ENCODE data around the gene SLC34A2. TPM values are rescaled to one million over a fixed set of nuclear protein-coding genes. Genes with fewer than 3 reads are reported as not detected.

The SLC34A2 gene
- total RNA-seq, 1 donor: not detected

DNA sequence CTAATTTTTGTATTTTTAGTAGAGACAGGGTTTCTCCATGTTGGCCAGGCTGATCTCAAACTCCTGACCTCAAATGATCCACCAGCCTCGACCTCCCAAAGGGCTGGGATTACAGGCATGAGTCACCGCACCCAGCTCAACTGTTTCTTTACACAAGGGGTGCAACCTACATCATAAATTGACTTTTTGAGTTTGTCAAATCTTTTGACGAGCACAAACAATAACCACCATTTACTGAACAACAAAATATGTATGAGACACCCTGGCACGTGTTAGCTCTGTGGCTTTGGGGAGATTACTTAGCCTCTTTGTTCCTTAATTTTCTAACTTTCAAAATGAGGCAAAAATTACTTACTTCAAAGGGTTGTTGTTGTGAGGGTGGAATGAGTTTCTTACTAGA is 23.5 kb upstream of the SLC34A2 start:
- H2AFZ ChIP-seq (ENCODE audit: low read length): no peak overlapping the region
- no peaks in the 10 kb centered on the region for H3K36me3 ChIP-seq (ENCODE audit: insufficient read depth, low read length)
- no peaks in the 10 kb centered on the region for H3K4me1 ChIP-seq (ENCODE audit: insufficient read depth, low read length)
- H3K79me2 ChIP-seq (ENCODE audit: insufficient read depth, low read length): no peaks in the 10 kb centered on the region
- DNase-seq (ENCODE audit: insufficient read length, low spot score, missing footprints): no peak
- TF ChIP-seq, protein P1, sequence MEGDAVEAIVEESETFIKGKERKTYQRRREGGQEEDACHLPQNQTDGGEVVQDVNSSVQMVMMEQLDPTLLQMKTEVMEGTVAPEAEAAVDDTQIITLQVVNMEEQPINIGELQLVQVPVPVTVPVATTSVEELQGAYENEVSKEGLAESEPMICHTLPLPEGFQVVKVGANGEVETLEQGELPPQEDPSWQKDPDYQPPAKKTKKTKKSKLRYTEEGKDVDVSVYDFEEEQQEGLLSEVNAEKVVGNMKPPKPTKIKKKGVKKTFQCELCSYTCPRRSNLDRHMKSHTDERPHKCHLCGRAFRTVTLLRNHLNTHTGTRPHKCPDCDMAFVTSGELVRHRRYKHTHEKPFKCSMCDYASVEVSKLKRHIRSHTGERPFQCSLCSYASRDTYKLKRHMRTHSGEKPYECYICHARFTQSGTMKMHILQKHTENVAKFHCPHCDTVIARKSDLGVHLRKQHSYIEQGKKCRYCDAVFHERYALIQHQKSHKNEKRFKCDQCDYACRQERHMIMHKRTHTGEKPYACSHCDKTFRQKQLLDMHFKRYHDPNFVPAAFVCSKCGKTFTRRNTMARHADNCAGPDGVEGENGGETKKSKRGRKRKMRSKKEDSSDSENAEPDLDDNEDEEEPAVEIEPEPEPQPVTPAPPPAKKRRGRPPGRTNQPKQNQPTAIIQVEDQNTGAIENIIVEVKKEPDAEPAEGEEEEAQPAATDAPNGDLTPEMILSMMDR (IDR thresholded peaks at IDR 0.05; ENCODE audit: extremely low read depth, low read depth, low read length): no peak
- H3K27me3 ChIP-seq (ENCODE audit: insufficient read depth, low read length): no peaks in the 10 kb centered on the region
- H3K9me3 ChIP-seq (ENCODE audit: low read depth, low read length): no peaks in the 10 kb centered on the region
- no peak overlapping the region for H3K4me2 ChIP-seq (ENCODE audit: insufficient read depth, low read length)
- H3K27ac ChIP-seq (ENCODE audit: low read depth, low read length): no peak overlapping the region
- H3K4me3 ChIP-seq (ENCODE audit: insufficient read depth, low read length): no peak overlapping the region
- no peaks in the 10 kb centered on the region for H4K20me1 ChIP-seq (ENCODE audit: insufficient read depth, low read length)

DNA sequence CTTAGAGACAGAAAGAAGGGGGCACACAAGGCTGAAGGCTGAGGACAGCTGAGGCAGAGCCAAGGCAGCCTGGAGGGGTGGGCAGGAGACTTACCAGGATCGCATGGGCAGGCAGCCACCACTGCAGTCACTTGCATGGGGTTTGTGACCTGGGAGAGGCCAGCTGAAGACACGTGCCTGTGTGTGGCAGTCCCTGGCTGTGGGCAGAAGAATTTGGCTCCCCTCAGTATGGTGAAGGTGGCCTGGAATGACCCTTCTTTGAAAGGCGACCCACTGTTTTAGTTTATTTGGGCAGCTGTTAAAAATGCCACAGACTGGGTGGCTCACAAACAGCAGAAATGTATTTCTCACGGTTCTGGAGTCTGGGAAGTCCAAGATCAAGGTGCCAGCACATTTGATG is 22.1 kb upstream of the SLC34A2 start:
- Histone ChIP-seq H3K79me2 (ENCODE audit: insufficient read depth, low read length) (no peaks in the 10 kb centered on the region), H3K36me3 (ENCODE audit: insufficient read depth, low read length) (no peaks in the 10 kb centered on the region), H3K9me3 (ENCODE audit: low read depth, low read length) (no peaks in the 10 kb centered on the region), H3K4me3 (ENCODE audit: insufficient read depth, low read length) (no peak overlapping the region), H3K4me1 (ENCODE audit: insufficient read depth, low read length) (no peaks in the 10 kb centered on the region), H3K27me3 (ENCODE audit: insufficient read depth, low read length) (no peaks in the 10 kb centered on the region), H2AFZ (ENCODE audit: low read length) (no peak overlapping the region), H3K4me2 (ENCODE audit: insufficient read depth, low read length) (no peak overlapping the region), H4K20me1 (ENCODE audit: insufficient read depth, low read length) (no peaks in the 10 kb centered on the region), H3K27ac (ENCODE audit: low read depth, low read length) (no peak overlapping the region)
- TF ChIP-seq, protein P1 (IDR thresholded peaks at IDR 0.05; ENCODE audit: extremely low read depth, low read depth, low read length): no peak
- no peak for DNase-seq (ENCODE audit: insufficient read length, low spot score, missing footprints)

DNA sequence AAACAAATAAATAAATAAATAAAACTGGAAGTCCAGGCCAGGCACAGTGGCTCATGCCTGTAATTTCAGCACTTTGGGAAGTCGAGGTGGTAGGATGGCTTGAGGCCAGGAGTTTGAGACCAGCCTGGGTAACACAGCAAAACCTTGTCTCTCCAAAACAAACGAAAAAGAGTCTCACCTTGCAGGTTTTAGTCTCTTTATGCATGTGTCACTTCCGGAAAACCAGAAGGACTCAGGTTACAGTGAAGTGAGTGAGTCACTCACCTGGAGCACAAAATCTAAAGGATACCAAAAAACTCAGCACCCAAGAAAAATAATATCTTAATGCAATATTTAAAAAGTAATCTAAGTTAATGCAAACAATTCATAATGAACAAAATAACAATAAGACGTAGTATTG is 20.1 kb upstream of the SLC34A2 start:
- Histone ChIP-seq H3K27ac (ENCODE audit: low read depth, low read length) (no peak overlapping the region), H3K27me3 (ENCODE audit: insufficient read depth, low read length) (no peaks in the 10 kb centered on the region), H3K9me3 (ENCODE audit: low read depth, low read length) (no peaks in the 10 kb centered on the region), H3K4me3 (ENCODE audit: insufficient read depth, low read length) (no peak overlapping the region), H3K4me1 (ENCODE audit: insufficient read depth, low read length) (no peaks in the 10 kb centered on the region), H3K36me3 (ENCODE audit: insufficient read depth, low read length) (no peaks in the 10 kb centered on the region), H2AFZ (ENCODE audit: low read length) (no peak overlapping the region), H3K79me2 (ENCODE audit: insufficient read depth, low read length) (no peaks in the 10 kb centered on the region), H3K4me2 (ENCODE audit: insufficient read depth, low read length) (no peak overlapping the region), H4K20me1 (ENCODE audit: insufficient read depth, low read length) (no peaks in the 10 kb centered on the region)
- TF ChIP-seq, protein P1 (IDR thresholded peaks at IDR 0.05; ENCODE audit: extremely low read depth, low read depth, low read length): no peak
- DNase-seq (ENCODE audit: insufficient read length, low spot score, missing footprints): no peak

DNA sequence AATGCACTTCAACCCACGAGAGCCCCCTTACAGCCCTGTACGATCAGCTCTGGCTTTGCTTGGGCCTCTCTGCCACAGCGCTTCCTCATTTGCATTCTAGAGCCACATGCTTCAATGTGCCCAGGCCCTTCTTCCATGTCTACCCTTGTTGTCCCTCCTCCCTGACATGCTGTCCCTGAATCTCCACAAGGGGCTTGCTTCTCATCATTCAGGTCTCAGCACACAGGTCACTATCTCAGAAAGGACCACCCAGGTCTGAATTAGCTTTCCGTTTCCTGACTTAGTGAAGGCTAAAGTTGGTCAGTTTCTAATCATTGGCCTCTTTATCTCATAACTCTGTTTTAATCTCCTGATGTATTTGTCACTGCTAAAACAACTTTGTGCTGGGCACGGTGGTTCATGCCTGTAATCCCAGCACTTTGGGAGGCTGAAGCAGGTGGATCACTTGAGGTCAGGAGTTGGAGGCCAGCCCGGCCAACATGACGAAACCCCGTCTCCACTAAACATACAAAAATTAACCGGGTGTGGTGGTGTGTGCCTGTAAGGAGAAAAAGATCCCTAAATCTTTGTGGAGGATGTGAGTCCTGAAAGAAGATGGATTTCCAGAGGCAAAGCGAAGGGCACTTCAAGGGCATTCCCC is 17.9 kb upstream of the SLC34A2 start:
- TF ChIP-seq, protein P1 (IDR thresholded peaks at IDR 0.05; ENCODE audit: extremely low read depth, low read depth, low read length): no peak
- Histone ChIP-seq H3K9me3 (ENCODE audit: low read depth, low read length) (no peaks in the 10 kb centered on the region), H3K79me2 (ENCODE audit: insufficient read depth, low read length) (no peaks in the 10 kb centered on the region), H3K27me3 (ENCODE audit: insufficient read depth, low read length) (no peaks in the 10 kb centered on the region), H2AFZ (ENCODE audit: low read length) (no peak overlapping the region), H3K4me2 (ENCODE audit: insufficient read depth, low read length) (no peak overlapping the region), H4K20me1 (ENCODE audit: insufficient read depth, low read length) (no peaks in the 10 kb centered on the region), H3K27ac (ENCODE audit: low read depth, low read length) (no peak overlapping the region), H3K4me3 (ENCODE audit: insufficient read depth, low read length) (no peak overlapping the region), H3K4me1 (ENCODE audit: insufficient read depth, low read length) (no peaks in the 10 kb centered on the region), H3K36me3 (ENCODE audit: insufficient read depth, low read length) (no peaks in the 10 kb centered on the region)
- no peak for DNase-seq (ENCODE audit: insufficient read length, low spot score, missing footprints)

Data from osteoblast (primary cell).